ENCODE data around the gene PDXK.

PDXK gene

GRCh38 chr21:43744725-43745124 lies 25.8 kb downstream of the PDXK start:
- DNase-seq = no peak

GRCh38 chr21:43745772-43746517 lies 27.0 kb downstream of the PDXK start:
- DNase-seq = no peak

GRCh38 chr21:43748622-43749021 lies 29.7 kb downstream of the PDXK start:
- no peak for DNase-seq

GRCh38 chr21:43749651-43750262 lies 30.8 kb downstream of the PDXK start:
- no peak for DNase-seq

GRCh38 chr21:43750339-43751033 lies 31.6 kb downstream of the PDXK start:
- no peak for DNase-seq

GRCh38 chr21:43751955-43752591 lies 33.1 kb downstream of the PDXK start:
- DNase-seq = no peak

- DNase-seq = no peak
These were observed 34.0 kb downstream of the PDXK start for GRCh38 chr21:43752758-43753438.

- DNase-seq = no peak
These were observed 34.5 kb downstream of the PDXK start for GRCh38 chr21:43753439-43753799.

GRCh38 chr21:43754948-43755781 lies 36.2 kb downstream of the PDXK start:
- DNase-seq = no peak

GRCh38 chr21:43755820-43756594 lies 37.1 kb downstream of the PDXK start:
- DNase-seq = no peak

- DNase-seq = no peak
These were observed 38.7 kb downstream of the PDXK start for GRCh38 chr21:43757601-43758000.

- DNase-seq = no peak
These were observed 39.2 kb downstream of the PDXK start for GRCh38 chr21:43758111-43758641.

- no peak for DNase-seq
These were observed 39.9 kb downstream of the PDXK start for GRCh38 chr21:43758811-43759210.

- no peak for DNase-seq
These were observed 40.7 kb downstream of the PDXK start for GRCh38 chr21:43759651-43760050.

GRCh38 chr21:43760391-43760958 lies 41.5 kb downstream of the PDXK start:
- DNase-seq = no peak

- no peak for DNase-seq
These were observed 43.0 kb downstream of the PDXK start for GRCh38 chr21:43761886-43762285.

GRCh38 chr21:43762303-43763128 lies 43.6 kb downstream of the PDXK start:
- no peak for DNase-seq

- DNase-seq = no peak
These were observed 45.1 kb downstream of the PDXK start for GRCh38 chr21:43763901-43764523.

Measured in activated gamma-delta T cell (primary cell).